NCI-H1417 (cell line): ENCODE results near the gene RNF217.
A peak's percentile ranks its signal among the peaks of the same experiment; 100 is the strongest.

Experiments used
- DNase-seq, 3 experiments: peaks; one replicate each; lab custom pipeline; 2025; lab: John Stamatoyannopoulos, UW

RNF217 gene

GRCh38 chr6:125099211-125100073, 137.2 kb downstream of the RNF217 start:
- DNase-seq: peak; percentile 37 to 82 (median 80)

DNA sequence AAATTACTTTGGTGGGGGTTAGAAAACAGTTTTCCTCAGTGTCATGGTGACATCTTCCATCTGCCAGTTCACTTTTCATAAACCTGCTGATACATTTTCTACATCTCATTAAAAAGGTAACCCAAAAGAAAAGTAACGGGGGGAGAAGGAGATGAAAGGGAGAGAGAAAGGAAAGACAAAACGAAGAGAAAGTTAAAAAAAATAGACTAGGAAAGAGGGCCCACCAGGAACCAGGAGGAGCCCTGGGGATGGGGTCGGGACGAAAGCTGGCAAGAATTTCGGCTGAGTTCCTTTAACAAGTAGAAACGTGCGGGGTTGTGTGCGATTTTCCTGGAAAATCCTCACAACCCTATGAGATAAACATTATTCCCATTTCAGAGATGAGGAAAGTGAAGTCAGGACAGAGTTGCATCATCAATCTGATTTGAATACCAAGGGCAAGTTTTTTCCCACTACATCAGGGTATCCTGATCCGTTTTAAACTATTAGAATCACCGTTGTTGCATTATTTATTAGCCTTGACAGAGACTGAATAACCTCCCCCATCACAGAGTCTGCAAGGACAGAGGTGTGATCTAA, 137.9 kb downstream of the RNF217 start:
- DNase-seq: no peak

- DNase-seq: no peak
Measured at GRCh38 chr6:125101128-125101527, 138.9 kb downstream of the RNF217 start.

DNA sequence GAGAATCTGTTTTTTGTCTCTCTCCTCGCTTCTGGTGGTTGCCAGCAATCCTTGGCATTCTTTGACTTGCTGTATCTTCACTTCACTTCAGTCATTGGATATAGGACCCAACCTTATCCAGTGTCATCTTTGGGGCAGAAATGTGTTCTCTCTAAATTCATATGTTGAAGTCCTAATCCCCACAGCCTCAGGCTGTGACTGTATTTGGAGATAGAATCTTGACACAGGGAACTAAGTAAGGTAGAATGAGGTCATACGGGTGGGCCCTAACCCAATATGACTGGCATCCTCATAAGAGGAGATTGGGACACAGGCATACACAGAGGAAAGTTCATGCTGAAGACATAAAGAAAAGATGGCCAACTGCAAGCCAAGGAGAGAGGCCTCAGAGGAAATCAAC, 139.4 kb downstream of the RNF217 start:
- DNase-seq: no peak

- DNase-seq: no peak
Measured at GRCh38 chr6:125102411-125102810, 140.2 kb downstream of the RNF217 start.

- DNase-seq: no peak
Measured at GRCh38 chr6:125102891-125103290, 140.7 kb downstream of the RNF217 start.

GRCh38 chr6:125104425-125104824, 142.2 kb downstream of the RNF217 start:
- peak in 2 of 3 experiments; percentile 53 to 81 for DNase-seq

DNA sequence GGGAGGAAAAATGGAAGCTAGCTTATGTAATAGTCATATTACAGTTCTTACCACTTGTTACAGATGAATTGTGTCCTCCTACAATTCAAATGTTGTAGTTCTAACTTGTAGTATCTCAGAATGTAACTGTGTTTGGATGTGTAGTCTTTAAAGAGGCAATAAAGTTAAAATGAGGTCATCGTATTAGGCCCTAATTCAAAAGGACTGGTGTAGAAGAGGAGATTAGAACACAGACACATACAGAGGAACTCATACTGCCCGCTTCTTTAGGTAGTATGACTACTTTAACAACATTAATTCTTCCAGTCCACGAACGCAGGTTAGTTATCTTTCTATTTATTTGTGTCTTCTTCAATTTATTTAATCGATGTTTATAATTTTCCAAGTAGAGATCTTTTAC, 144.8 kb downstream of the RNF217 start:
- no peak for DNase-seq

- DNase-seq: no peak
Measured at GRCh38 chr6:125107896-125108295, 145.7 kb downstream of the RNF217 start.

GRCh38 chr6:125110056-125110455, 147.8 kb downstream of the RNF217 start:
- no peak for DNase-seq

DNA sequence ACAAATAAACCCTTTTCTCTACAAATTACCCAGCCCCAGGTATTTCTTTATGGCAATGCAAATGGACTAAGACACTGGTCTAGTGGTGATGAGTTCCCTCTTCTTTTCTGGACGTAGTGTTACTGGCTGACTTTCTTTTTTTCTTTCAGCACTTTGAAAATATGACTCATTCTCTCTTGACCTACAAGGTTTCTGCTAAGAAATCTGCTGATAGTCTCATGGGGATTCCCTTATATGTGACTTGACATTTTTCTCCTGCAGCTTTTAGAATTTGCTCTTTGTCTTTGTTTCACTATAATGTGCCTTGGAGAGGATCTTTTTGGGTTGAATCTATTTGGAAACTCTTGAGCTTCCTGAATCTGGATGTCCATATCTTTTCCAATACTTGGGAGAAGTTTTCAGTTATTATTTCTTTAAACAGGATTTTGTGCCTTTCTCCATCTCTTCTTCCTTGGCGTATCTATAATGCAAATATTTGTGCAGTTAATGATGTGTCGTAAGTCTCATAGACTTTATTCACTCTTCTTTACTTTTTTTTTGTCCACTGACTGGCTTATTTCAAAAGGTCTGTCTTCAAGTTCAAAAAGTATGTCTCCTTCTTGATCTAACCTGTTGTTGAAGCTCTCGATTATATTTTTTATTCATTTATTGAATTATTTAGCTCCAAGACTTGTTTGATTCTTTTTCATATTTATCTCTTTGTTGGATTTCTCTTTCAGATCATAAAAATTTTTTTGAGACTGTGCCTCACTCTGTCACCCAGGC, 149.2 kb downstream of the RNF217 start:
- no peak for DNase-seq

GRCh38 chr6:125112934-125113333, 150.7 kb downstream of the RNF217 start:
- no peak for DNase-seq

DNA sequence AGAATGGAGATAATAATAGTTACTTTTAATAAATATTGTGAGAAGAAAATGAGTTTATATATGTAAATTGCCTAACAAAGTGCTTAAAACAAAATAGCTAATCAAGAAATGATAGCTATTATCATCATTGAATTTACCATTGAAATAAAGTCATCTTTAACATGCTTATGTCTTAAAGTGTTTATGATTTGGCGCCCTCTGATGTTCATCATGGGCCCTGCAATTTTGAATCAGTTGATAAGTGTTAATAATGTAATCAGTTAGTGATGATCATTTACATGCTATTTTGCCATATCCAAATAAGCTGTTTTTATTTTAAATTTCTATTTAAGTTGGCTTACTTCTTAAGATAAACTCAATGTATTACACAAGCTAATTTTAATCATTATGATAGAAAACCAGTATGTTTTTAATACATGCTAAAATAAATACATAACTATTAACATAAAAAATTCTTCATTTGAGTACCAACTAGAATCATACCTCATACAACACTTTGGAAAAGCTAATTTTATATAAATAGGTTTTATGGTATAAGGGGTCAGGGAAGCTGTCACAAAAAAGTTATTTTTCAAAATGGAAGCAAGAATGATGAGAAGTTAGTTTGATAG, 152.1 kb downstream of the RNF217 start:
- DNase-seq: peak; percentile 16 to 80 (median 75)

DNA sequence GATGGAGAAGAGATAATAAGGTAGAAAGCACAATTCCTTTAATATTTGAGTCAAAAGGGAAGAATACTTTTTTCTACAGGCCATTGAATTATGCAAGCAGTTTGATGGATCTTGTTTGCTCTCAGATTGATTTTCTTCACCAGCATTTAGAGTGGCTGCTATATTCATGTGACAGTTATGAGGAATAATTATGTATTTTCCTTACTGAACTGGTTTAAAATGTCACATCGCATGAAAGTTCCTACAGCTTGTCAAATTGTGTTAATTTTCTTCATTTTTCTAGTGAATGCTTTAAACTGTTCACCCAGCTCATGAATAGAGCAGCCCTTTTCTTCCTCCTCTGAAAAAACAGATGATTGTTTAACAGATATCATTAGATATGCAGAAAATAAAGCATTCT, 153.9 kb downstream of the RNF217 start:
- no peak for DNase-seq

GRCh38 chr6:125116710-125117109, 154.5 kb downstream of the RNF217 start:
- no peak for DNase-seq

GRCh38 chr6:125117818-125118217, 155.6 kb downstream of the RNF217 start:
- DNase-seq: no peak

DNA sequence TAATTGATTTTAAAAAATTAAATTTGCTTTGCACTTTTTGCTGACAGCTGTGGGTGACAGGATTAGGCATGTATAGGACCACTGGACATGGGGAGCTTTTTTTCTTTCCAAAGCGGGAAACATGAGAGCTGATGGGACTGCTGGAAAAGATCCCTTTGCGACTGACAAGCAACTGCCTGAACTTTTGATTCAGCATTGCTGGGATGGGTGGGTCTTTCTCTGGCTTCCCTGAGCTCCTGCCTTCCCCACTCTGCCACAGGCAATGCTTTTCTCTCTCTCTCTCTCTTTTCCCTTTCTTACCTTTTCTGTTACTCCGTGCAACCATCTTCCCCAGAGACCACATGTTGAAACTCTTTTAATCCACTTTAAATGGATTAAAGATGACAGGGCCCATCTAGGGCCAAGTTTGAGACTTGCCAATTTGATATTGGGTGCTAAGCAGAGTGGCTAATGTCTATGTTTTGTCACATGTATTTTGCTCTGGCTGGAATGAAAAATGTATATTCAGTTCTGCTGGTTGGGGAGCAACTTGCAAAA, 157.9 kb downstream of the RNF217 start:
- DNase-seq: no peak

DNA sequence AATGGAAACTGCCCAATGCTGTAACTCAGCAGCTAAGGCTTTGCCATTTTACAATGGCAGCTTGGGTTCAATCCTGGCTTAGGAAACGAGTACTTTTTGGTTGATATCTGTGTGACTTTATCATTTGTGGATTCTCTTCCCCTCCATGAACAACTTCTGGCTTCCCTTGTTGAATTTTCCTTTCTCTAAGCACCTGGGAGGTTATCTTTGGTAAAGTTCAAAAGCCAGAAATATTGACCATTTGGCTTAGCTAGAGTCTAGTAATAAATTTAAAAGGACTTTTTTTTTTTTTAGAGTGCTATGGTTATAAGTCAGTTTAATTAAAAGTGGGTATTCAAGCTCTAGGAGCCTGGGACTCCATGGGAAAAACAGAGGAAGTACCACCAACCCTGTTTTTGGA, 159.7 kb downstream of the RNF217 start:
- no peak for DNase-seq

DNA sequence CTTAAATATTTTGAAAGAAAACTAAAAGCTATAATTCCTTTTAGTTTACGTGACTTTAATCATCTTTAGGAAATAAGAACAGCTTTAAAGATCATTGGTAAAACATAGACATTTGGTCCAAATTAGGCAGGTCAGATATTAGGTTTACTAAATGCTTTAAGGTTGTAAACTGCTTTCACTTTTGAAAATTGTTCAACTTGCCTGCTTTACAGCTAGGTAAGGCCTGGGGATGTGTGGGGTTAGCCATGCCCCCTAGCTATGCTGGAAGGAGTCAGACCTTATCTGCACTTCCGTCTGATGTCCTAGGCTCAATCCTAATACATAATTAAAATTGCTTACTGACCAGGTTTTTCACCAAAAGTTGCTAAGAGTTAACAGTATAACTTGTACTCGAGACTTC, 160.8 kb downstream of the RNF217 start:
- no peak for DNase-seq

GRCh38 chr6:125123468-125124048, 161.3 kb downstream of the RNF217 start:
- no peak for DNase-seq

GRCh38 chr6:125124049-125124669, 161.9 kb downstream of the RNF217 start:
- DNase-seq: no peak
